ENCODE data around the gene FYB1.

The FYB1 gene

DNA sequence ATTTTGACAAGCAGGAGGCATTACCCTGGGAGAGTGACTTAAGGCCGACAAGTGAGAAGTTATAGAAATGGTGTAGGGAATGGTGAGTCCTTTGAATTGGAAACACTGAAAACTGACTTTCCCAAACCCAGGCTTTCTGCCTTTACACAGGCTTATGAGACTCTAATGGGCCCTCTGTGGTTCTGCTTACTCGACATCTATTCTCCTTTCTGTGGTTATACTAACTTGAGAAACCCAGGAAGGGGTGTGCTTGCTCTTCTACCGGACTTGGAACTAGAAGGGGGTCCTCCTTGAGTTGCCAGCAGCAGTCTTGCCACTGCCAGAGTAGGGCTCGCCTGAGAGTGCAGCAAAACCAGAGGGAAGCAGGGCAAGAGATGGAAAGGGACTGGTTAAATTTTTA is 63.3 kb downstream of the FYB1 start:
- no peak for DNase-seq

DNA sequence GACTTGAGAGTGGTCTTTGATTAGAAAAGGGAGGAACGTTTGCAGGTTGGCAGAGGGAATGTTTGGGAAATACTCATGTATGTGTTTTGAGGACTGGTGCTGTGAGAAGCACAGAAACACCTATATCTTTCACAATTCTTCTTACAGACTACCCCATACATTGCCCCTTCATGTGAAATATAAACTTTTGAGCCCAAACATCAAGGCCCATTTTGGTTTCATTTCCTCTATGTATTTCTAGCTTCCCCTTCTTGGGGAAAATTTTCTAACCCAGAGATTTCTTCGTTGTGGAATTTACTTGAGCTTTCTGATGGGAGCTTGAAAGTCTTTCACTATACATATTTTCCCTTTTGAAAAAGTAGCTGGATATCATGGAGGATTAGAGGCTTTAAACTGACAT is 67.6 kb downstream of the FYB1 start:
- DNase-seq = no peak

DNA sequence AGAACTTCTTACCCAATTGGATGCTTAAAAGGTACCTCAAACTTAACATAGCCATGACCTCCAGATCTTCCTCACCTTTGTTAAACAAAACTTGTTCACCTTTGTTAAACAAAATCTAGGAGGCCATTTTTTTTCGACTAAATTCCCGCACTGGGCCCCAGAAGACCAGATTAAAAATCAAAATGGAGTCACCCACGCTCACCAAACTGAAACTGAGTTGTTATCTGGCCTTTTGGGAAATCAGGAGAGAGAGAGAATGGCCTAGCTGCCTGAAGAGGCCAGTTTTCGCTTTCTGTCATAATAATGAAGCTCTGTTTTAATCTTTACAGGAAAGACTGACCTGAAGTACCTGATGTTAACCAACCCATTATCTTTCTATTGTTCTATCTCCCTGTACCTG is 69.4 kb downstream of the FYB1 start:
- DNase-seq = no peak

DNA sequence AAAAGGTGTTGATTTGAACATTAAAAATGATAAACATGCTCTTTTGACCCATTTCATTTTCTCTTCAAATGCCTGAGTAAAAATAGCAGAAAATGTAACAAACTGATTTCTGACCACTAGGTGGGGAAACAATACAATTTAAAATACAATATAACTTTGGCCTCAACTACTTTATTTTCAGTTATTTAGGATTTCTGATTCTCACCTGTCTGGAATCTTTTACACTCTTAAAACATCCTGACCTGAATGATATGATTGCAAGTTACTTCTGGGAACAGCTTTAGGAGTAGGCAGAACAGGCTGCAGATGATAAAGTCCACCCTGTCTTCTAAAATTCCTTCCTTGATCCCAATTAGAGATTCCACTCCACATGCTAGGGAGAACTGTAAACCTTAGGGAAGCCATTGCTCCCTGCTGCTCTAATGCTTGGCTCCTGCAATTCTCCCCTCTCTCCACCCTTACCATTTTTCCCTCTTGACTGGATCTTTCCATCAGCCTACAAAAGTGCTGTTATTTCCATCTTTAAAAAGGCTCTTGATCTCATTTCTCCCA is 70.3 kb downstream of the FYB1 start:
- DNase-seq = no peak

DNA sequence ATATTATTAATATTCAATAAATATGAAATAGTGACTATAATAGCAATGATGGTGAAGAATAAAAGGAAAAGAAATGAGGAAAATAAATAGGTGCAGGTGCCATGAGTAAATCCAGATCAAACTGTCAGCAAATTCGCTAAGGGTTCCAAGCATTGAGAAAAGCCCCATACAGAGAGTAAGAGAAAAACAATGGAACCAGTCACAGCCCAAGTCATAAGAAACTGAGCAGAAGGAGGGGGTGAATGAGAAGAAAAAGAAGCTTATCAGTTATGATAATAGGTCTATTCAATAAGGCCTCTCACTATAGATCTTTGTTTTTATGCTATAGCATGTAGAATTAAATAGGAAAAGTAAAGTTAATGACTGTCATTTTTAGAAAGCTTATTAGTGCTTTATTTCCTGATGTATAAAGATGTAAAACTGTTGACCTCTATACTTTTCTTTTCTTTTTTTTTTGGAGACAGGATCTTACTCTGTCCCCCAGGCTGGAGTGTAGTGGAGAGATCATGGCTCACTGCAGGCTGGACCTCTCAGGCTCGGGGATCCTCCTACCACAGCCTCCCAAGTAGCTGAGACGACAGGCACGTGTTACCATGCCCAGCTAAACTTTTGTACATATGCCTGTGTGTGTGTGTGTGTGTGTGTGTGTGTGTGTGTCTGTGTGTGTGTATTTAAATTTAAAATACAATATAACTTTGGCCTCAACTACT is 72.4 kb downstream of the FYB1 start:
- DNase-seq = no peak

DNA sequence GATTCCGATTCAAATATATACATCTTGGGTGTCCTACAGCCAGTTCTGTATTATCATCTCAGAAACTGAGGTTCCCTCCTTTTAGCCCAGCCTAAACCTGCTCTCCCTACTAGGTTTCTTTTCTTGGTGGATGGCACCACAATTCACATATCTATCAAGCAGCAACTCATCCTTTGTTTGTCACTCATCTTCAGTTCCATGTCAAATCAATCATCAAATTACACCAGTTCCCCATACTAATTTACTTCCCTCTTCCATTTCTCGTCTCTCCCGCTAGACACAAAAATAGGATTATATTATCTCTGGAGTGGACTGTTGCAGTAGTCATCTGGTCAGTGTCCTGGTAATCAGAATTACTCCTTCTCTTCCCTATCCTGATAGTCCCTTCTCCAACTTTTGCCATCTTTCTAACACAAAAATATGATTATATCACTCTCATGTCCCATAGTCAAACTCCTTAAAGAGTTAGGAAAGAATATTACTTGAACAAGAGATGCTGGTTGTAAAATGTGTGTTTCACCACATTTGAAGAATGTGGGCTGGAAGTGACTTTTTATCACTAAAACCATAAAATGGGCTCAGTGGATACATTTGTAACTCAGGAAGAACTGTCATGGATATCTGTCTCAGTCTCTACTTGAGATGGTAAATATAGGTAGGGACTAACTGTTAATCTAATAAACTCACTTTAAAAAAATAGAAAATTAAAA is 76.1 kb downstream of the FYB1 start:
- no peak for DNase-seq

DNA sequence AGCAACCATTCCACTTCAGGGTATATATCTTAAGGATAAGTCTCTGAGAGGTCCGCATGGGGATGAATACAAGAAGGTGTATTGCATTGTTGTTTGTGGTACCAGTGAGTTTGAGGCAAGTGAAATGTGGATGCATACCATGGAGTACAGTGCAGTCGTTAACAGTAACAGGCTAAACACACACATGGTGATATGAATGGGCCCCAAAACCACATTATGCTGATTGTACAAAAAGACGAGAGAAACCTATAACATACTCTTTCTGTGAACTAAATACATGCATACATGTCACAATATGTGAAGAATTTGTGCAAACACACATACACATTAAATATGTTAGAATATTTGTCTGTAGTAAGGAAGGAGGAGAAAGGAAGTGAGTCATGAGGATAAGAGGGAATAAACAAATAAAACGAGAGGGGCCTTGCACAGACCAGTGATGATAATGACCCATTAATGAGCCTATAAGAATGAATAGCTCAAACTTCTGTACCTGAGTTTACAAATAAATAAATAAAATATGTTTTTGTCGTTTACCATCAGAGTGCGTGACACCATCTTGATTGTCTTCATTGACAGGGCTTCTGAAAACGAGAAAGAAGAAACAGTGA is 78.7 kb downstream of the FYB1 start:
- DNase-seq = no peak

DNA sequence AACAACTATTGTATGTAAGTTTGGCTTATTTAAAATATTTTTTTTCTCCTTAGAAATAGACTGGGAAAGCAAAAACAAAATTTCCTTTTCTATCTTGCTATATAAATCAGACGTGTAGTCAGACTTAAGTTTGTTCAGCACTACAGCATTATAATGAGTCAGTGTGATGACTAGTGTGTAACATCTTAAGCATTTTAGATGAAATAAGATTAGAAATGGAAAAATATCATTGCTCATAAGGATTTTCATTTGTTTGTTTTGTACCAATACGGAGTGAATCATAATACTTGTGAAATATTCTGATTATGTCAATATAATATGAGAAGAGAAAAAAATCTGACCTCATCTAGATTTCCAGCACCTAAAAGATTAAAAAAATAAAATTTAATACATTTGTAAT is 80.5 kb downstream of the FYB1 start:
- DNase-seq = no peak

DNA sequence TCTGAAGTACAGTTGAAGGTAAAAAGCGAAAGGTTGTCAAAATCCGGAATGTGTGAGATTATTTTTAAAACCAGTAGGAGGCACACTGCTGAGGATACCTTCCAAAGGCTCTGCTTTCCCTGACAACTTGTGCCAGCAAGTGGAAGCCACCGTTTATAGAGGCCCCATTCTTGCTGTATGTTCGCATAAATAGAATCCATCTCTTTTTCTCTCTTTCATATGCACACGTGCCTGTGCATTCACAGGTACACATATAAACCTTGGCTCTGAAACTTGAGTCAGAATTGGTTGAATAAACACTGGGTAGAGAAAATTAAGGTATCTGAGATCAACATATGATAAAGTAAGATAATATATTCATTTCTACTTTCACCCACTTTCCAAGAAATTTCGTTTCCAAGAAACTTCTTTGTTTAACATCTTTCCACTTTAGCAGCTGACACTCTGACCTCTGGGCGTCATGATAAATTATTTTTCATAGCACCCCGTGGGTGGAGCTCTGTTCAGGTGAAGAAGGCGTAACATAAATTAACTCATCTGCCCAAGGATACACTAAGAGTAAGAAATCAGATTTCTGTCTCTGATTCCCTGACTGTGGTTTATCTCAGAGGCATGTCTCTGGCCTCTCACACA is 81.4 kb downstream of the FYB1 start:
- no peak for DNase-seq

DNA sequence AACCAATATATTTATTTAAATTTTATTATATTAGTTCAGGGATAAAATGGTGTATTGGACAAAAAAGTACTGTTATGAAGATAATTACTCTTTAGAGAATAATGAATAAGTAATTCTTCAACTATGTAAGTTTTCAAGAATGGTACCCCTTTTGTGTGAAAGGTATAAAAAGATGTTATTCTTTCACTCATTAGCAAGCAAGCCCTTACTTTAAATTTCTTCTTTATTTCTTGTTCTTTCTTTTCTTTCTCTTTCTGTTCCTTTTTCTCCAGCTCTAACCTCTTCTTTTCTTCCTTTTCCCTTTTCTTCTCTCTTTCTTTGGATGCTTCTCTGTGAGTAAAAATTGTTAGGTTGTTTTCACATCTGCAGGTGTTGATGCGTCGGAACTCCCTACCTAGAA is 82.0 kb downstream of the FYB1 start:
- no peak for DNase-seq

DNA sequence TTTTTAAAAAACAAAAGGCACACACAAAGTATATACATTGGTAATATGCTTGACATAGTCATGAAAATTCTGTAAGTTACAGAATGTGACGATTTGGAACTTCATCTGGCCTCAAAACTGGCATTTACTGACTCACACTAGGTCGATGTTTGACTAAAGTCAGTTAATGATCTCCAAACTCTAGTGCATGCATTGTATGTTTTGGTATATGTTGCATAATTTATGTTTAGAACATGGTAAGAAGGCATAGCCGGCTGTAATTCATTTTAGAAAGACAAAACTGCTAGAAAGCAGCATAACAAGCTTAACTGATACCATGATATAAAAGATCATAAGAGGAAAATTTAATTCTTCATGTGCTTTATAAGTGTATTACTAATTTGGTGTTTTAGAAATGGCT is 86.6 kb downstream of the FYB1 start:
- DNase-seq = no peak

DNA sequence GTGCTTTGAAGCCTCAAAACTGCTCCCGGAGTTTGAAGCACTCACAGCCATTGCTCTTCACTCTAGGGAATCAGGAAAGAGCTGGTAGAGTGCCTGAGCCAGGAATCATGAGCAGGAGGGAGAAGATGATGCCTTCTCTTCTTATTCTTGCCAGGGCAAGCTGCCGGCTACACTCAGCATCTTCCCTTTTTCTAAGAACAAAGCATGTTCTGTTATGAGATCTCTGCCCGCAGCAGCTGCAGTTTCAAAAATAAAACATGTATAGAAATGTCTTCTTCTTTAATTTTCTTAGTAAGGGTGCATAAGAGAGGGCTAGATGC is 87.3 kb downstream of the FYB1 start:
- DNase-seq = no peak

DNA sequence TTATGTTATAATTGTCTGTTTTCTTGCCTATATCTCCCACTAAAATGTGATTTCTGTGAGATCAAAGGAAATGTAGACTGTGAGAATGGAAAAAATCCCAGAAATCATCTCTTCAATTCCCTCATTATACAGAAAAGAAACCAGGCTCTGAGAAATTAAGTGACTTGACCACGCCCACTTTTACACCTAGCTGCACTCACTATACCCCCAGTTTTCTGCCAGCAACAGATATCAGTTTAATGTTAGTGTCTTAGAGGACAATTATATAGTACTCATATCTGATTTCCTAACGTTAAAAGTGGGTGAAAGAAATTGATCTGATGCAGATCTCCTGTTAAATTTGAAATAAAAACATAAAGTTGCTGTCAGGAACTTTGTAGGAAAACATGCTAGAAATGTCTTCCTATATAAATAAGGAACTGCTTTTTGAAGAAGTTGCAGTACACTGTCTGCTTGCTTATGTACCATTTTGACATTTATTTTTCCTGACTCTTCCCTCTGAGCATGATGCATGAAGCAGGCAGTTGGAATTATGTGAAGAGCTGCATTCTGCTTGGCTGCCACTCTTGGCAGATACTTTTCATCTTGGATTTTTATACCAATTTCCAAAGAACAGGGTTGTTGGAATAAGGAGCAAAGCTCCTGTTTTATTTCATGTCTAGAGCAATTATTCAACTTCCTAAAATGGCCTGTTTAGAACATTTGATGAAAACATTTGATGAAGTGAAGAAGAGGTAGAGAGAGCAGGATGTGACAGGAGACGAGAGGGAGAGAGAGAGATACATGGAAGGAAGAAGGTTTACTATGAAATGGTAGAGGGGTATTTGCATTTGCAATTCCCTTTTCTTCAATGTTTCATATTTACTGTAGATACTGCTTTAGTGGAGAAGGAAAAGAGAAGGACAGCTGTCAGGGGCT is 87.9 kb downstream of the FYB1 start:
- DNase-seq = no peak

DNA sequence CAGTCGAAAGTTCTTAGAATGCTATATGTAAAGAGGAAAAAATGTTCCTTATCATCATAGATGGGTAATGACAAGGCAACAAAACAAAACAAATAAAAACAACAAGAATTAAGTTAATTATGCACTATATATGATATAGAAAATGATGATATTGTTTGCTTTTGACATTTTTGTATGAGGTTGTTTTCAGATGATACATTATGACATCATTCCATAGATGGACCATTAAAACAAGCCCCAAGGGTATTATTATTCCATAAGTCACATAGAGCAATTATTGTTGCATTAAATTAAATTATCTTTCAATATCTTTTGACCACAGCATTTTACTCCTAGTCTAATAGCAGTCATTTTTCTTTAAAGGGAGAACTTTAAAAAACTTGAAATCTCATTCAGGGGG is 88.6 kb downstream of the FYB1 start:
- DNase-seq = no peak

DNA sequence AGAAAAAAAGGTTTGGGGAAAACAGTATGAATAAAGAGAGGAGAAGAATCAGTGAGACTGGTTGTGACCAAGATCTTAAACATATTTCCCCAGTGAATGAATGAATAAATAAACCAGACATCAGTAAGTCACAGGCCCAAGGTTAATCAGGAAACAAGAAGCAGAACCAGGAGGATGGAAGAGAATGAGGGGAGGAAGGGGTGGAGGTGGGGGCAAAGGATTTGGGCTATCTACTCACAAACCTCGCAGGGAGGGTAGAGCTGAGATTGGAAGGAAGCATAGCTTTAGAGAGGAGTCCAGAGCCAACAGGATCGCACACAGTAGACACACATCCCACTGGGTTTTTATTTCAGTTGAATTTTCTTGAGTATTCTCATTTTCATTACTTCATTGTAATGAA is 97.4 kb downstream of the FYB1 start:
- DNase-seq = no peak

DNA sequence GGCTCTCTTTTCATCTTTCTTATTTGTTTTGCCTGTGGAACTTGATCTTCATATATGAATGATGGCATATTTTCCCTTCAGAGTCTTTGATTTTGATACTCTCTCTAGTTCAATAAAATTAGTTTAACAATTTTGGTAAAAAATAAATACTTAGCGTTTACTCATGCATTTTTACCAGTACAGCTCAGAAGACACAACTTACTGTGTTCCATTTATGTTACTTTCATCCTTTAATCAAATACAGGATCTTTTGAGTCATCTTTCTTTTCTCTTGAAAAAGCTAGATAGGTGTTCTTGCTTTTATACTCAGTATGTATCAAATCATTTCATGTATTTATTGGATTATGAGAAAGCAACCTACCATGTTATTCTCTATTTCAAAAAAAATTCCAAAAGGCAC is 98.0 kb downstream of the FYB1 start:
- DNase-seq = no peak

DNA sequence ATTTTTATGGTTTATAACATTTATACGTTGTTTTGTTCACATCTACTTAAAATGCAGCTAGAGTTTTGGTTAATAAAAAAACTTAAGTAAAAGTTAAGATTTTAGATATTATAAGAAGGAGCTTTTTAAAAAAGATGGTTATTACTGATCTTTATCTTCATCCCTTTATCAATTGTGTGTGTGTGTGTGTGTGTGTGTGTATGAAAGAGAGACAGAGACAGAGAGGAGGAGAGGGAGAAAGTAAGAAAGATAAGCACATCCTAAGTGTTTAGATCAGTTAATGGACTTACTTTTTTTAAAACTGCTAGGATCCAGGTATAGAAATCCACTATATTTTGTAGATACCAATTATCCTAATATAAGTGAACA is 99.3 kb downstream of the FYB1 start:
- no peak for DNase-seq

DNA sequence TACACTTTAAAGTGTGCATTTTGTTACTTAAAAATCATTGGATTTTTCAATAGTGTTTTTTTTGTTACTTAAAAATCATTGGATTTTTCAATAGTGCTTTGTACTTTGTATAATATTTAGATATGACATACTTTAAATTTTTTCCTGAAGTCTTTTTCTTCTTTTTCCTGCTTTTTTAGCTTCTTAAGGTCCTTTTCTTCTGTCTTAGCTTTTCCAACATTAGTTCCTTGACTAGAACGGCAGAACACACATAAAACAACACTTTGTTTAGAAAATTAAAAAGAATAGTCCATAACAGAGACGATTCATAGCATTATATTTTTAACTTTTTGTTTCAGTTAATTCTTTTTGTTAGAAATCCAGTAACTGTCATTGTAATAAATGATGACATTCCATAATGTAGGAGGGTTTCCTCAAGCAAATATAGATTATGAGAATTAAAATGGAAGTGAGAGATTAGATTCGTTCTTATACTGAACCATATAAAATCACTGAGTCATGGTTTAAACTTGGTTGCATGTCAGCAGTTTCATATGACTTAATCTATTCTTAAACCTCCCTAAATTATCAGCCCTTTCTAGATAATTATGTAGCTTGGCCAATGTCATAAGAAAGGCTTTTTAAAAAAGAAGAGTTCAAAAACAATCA is 99.8 kb downstream of the FYB1 start:
- DNase-seq = no peak

DNA sequence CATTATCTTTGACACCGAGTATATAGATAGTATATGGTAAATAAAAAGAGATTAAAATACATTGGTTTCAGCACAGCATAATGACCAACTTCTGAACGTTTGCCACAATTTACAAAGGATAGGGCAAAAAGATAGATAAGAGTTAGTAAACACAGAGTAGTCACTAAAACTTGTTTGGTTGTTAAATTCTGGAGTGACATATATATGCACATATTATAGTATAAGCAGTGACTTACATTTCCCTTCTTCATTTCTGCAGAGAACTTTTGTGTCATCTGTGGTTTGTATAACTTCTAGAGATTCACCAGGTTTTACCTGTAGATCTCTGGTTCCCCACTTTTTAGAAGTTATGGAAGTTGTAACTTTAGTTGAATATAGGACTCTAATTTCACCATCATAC is 100.7 kb downstream of the FYB1 start:
- no peak for DNase-seq

DNA sequence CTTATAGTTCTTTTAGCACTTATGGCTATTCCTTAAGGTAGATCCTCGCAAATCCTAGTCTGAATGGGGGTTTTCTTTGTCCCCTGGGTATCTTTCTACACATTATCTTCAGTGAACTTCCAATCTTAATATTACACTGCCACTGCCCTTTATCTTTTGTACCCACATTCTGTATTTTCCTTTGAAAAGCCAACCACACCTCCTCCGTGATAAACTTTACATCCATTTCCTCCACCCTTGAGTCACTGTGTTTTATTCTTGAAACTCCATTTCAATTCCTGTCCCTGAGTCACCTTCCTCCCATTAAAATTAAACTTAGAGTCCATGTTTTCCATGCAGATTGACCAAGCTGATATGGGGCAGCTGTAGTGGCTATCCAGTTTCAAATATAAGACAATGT is 102.0 kb downstream of the FYB1 start:
- no peak for DNase-seq

DNA sequence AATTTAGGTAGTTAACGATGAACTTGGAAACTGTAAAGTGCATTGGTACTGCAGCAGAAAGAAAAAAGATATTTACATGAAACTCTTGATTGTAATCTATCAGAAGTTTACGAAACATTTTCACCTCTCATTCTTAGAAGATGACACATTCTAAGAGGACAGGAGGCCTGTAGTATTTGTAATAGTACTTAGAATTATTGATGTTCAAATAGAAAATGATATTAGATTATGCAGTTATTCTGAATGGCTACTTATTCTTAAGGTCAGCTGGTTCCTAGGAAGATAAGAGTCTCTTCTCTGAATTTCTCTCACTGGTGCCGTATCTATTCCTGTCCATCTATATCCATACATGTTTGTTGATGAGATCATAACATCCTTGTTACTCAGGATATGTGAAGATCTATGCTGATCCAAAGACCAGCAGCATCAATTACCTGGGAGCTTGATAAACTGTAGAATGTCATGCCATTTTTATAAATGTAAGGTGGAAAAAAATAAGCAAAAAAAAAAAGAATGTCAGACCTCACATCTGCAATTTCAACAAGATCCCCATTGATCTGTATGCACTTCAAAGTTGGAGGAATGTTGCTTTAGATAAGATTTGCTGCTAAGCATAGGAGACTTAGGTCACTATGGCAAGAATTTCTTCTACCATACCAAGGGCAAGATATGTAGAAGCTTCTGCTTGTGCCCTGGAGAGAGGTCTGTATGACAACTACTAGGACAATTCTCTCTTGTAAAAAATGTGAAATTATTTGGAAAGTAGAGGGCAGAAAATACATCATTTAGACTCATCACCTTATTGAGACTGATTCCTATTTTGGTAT is 102.8 kb downstream of the FYB1 start:
- DNase-seq = no peak

Measured in NCI-H510A (cell line).